Epithelial cell of esophagus (primary cell): ENCODE results near the gene SIK2.

Experiments
- DNase-seq: peaks from one replicate; pipeline ENCODE4 v3.0.0; 2010; ENCODE audit warnings: low read depth
- H3K4me3 ChIP-seq: 2 replicates; pipeline ENCODE4 v1.5.1; 2011; ENCODE audit warnings: mild to moderate bottlenecking, low read length, control low read depth
- CTCF ChIP-seq: IDR thresholded peaks from 2 replicates; pipeline ENCODE4 v1.5.1; 2011; ENCODE audit warnings: low read depth, mild to moderate bottlenecking, low read length, control low read depth, inconsistent platforms; ENCODE audit not compliant: insufficient read depth; ENCODE audit errors: missing control alignments

SIK2 gene

GRCh38 chr11:111571829-111572501 is 30.3 kb upstream of the SIK2 start:
- TF ChIP-seq CTCF = no peak
- DNase-seq = no peak
- no peak overlapping the region for H3K4me3 ChIP-seq

GRCh38 chr11:111572581-111572980 is 29.7 kb upstream of the SIK2 start:
- no peak for TF ChIP-seq CTCF
- H3K4me3 ChIP-seq = no peak overlapping the region
- DNase-seq = no peak

GRCh38 chr11:111573821-111574249 is 28.4 kb upstream of the SIK2 start:
- no peak for TF ChIP-seq CTCF
- H3K4me3 ChIP-seq = no peak overlapping the region
- DNase-seq = no peak

- no peak for TF ChIP-seq CTCF
- H3K4me3 ChIP-seq = no peak overlapping the region
- no peak for DNase-seq
Measured at GRCh38 chr11:111574373-111575225, 27.6 kb upstream of the SIK2 start.

- DNase-seq = no peak
- no peak for TF ChIP-seq CTCF
- H3K4me3 ChIP-seq = no peak overlapping the region
Measured at GRCh38 chr11:111575740-111576139, 26.5 kb upstream of the SIK2 start.

GRCh38 chr11:111577821-111578220 is 24.4 kb upstream of the SIK2 start:
- no peak for TF ChIP-seq CTCF
- DNase-seq = no peak
- no peak overlapping the region for H3K4me3 ChIP-seq
